ENCODE results near the gene GET4. TPM values are rescaled to one million over a fixed set of nuclear protein-coding genes. Genes with fewer than 3 reads are reported as not detected.

The GET4 gene
- polyA plus RNA-seq, 1 experiment, result 21.7 TPM

DNA sequence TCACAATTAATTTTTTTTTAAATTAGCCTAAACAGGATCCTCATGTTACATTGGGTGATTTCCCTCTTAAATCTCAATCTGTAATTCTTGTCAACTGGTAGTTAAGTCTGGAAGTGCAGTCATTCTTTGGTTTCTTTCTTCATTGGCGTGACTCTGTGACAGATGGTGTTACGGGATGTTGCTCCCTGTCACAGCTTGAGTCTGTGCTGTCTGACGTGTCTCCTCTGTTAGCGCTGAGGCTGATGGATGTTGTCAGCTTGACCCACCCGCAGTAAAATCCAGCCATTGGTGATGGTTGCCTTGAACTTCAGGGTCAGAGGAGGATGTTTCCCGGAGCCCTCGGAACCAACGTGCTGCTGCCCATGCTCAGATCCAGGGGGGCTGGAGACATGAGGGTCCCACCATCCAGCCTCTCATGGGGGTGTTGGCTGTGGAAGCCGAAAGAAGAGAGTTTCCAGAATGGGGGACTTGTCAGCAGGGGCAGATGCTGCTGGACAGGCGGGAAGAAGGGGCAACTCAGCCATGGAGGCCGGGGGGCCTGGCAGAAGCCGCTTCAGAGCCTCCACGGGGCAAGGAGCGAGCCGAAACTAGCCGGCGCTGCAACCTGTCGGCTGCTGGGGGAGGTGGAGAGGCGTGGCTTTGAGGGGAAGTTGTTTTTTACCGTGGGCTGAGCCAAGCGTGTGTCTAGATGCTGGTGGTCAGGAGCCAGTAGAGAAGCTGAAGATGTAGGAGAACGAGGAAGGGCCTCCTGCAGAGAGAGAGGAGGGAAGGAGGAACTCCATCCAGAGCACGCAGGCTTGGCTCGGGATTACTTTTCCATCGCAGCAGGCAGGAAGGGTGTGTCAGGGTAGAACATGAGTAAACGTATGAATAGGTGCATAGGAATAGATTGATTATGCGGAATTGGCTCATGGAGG lies 40.6 kb upstream of the GET4 start:
- TF ChIP-seq, protein P1, sequence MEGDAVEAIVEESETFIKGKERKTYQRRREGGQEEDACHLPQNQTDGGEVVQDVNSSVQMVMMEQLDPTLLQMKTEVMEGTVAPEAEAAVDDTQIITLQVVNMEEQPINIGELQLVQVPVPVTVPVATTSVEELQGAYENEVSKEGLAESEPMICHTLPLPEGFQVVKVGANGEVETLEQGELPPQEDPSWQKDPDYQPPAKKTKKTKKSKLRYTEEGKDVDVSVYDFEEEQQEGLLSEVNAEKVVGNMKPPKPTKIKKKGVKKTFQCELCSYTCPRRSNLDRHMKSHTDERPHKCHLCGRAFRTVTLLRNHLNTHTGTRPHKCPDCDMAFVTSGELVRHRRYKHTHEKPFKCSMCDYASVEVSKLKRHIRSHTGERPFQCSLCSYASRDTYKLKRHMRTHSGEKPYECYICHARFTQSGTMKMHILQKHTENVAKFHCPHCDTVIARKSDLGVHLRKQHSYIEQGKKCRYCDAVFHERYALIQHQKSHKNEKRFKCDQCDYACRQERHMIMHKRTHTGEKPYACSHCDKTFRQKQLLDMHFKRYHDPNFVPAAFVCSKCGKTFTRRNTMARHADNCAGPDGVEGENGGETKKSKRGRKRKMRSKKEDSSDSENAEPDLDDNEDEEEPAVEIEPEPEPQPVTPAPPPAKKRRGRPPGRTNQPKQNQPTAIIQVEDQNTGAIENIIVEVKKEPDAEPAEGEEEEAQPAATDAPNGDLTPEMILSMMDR (IDR thresholded peaks at IDR 0.05; ENCODE audit: insufficient read depth, low read depth, low read length), result no peak
- ChIA-PET POLR2A (no interaction called here), CTCF (interaction anchor here (0.6 to 2.0 kb wide), 10 partner anchors 9 to 50 kb away, joined by 3 to 7 read pairs (median 3); no protein-coding TSS in a partner anchor)
- DNase-seq (ENCODE audit: low read depth), result no peak
- Histone ChIP-seq H3K27me3 (ENCODE audit: control insufficient read depth, insufficient read depth, low read length) (no peaks in the 10 kb centered on the region), H3K36me3 (ENCODE audit: control insufficient read depth, insufficient read depth, low read length) (peaks cover 9% of the 10 kb centered on the region), H3K4me3 (ENCODE audit: low read depth, low read length) (no peak overlapping the region)

DNA sequence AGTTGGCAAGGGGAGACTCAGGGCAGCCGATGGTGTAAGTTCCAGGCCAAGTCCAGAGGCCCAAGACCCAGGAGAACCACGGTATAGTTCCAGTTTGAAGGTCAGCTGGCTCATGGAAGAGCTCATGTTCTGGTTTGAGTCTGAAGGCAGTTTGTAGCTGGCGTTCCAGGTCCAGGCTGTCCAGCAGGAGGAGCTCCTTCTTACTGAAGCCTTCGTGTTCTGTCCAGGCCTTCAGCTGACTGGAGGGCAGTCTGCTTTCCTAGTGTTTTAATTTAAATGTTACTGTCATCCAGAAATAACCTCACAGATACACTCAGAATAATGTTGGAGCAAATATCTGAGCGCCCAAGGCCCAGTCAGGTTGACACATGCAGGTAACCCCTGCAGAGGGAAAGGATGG lies 39.9 kb upstream of the GET4 start:
- Histone ChIP-seq H3K27me3 (ENCODE audit: control insufficient read depth, insufficient read depth, low read length) (no peaks in the 10 kb centered on the region), H3K4me3 (ENCODE audit: low read depth, low read length) (no peak overlapping the region), H3K36me3 (ENCODE audit: control insufficient read depth, insufficient read depth, low read length) (peaks cover 9% of the 10 kb centered on the region)
- CTCF ChIA-PET, result interaction anchor here (0.6 to 2.0 kb wide), 11 partner anchors 8 to 50 kb away, joined by 3 to 7 read pairs (median 3); no protein-coding TSS in a partner anchor
- no peak for DNase-seq (ENCODE audit: low read depth)
- TF ChIP-seq, protein P1 (IDR thresholded peaks at IDR 0.05; ENCODE audit: insufficient read depth, low read depth, low read length), result peak; percentile 65
- POLR2A ChIA-PET, result no interaction called here

DNA sequence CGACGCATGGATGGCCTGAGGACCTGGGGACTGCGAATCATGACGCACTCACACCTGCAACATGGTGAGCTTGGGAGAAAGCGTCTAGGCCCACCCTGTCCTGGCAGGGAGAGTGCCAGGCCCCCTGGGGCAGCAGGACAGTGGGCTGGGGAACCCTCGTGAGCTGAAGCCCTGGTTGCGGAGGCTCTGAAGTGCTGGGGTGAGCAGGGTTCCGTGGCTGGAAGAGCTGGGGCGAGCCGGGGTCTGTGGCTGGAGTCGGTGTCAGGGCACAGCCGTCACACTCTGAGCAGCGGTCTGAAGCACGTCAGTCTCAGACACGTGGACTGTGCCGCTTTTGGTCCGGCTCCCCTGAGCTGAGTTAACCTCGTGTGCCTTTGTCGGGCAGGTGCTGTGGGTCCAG lies 39.4 kb upstream of the GET4 start:
- peaks cover 9% of the 10 kb centered on the region for H3K36me3 ChIP-seq (ENCODE audit: control insufficient read depth, insufficient read depth, low read length)
- ChIA-PET POLR2A (no interaction called here), CTCF (interaction anchor here (0.8 to 2.0 kb wide), 9 partner anchors 8 to 50 kb away, joined by 3 to 7 read pairs (median 3); no protein-coding TSS in a partner anchor)
- no peak for DNase-seq (ENCODE audit: low read depth)
- H3K27me3 ChIP-seq (ENCODE audit: control insufficient read depth, insufficient read depth, low read length), result no peaks in the 10 kb centered on the region
- TF ChIP-seq, protein P1 (IDR thresholded peaks at IDR 0.05; ENCODE audit: insufficient read depth, low read depth, low read length), result no peak
- no peak overlapping the region for H3K4me3 ChIP-seq (ENCODE audit: low read depth, low read length)

DNA sequence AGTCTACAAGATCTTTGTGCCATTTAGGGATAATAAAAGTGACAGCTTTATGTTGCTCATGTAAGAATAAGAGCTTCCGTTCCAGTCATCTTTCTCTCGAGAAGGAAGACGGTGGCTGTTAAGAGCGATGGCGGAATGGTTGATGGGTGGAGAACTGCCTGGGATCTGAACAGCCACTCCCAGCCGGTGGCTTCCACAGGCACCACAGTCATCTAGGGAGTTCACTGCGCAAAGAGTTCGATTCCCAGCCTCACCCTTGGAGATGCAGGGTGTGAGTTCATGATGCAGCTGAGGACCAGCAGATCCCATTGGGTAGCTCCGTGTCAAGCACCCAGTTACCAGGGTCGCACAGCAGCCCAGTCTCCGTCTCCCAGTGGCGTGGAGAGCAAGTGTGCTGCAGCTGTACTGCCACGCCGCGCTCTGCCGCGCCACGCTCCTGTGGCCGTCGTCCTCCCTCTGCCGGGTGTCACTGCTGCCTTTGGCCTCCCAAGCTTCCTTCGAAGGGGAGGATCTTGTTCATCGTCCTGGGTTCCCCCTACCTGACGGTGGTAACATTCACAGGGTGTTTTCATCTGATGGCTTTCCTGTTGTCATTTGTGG lies 36.3 kb upstream of the GET4 start:
- DNase-seq (ENCODE audit: low read depth), result no peak
- Histone ChIP-seq H3K27me3 (ENCODE audit: control insufficient read depth, insufficient read depth, low read length) (no peaks in the 10 kb centered on the region), H3K4me3 (ENCODE audit: low read depth, low read length) (no peak overlapping the region), H3K36me3 (ENCODE audit: control insufficient read depth, insufficient read depth, low read length) (peaks cover 18% of the 10 kb centered on the region)
- ChIA-PET POLR2A (no interaction called here), CTCF (interaction anchor here (0.6 to 1.1 kb wide), 2 partner anchors 8 to 72 kb away, joined by 3 read pairs; no protein-coding TSS in a partner anchor)
- TF ChIP-seq, protein P1 (IDR thresholded peaks at IDR 0.05; ENCODE audit: insufficient read depth, low read depth, low read length), result no peak

DNA sequence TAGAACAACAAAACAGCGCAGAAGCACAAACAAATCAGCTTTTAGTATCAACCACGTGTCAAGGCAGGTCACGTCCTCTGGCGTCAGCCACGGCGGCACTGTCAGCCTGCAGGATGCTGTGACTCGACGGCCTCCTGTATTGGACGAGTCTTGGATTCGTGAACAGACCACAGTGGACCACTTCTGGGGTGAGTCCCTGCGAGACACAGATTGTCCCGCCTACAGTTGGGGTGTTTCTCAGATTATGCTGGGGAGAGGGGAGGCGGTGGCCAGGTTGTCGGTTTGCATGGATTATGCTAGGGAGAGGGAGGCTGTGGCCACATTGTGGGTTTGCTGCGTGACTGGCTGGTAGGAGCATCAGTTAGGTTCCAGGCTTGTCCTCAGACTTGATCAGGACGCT lies 34.4 kb upstream of the GET4 start:
- no peak overlapping the region for H3K4me3 ChIP-seq (ENCODE audit: low read depth, low read length)
- TF ChIP-seq, protein P1 (IDR thresholded peaks at IDR 0.05; ENCODE audit: insufficient read depth, low read depth, low read length), result no peak
- ChIA-PET POLR2A (interaction anchor here (0.7 kb wide), 1 partner anchor 44 kb away, joined by 5 read pairs; no protein-coding TSS in a partner anchor), CTCF (interaction anchor here (1.2 to 1.9 kb wide), 4 partner anchors 9 to 31 kb away, joined by 3 to 7 read pairs (median 6); partner anchors contain the start of gene SUN1)
- H3K27me3 ChIP-seq (ENCODE audit: control insufficient read depth, insufficient read depth, low read length), result no peaks in the 10 kb centered on the region
- DNase-seq (ENCODE audit: low read depth), result no peak
- H3K36me3 ChIP-seq (ENCODE audit: control insufficient read depth, insufficient read depth, low read length), result peaks cover 15% of the 10 kb centered on the region

Data from BJ (cell line).